Memory B cell (primary cell): ENCODE data around the gene SHOX.

Experiments used
- ATAC-seq: fragments of 150-1000 bp; cut with Tn5 transposase; 2 replicates; pipeline ENCODE4 v1.10.0; 2021; ENCODE audit warnings: low read depth, mild to moderate bottlenecking, moderate library complexity
- DNase-seq, 2 donors: peaks; one replicate each; pipeline ENCODE4 v3.0.0; 2022; ENCODE audit warnings: low spot score in 2 of 2
- H3K27ac Mint-ChIP-seq: one replicate; pipeline ENCODE4 v1.8.0; 2022; ENCODE audit warnings: mild to moderate bottlenecking, moderate library complexity, mixed read lengths
- H3K27me3 Mint-ChIP-seq: one replicate; pipeline ENCODE4 v1.8.0; 2022; ENCODE audit warnings: mixed read lengths
- H3K36me3 Mint-ChIP-seq: one replicate; pipeline ENCODE4 v1.8.0; 2022; ENCODE audit warnings: mild to moderate bottlenecking, mixed read lengths
- H3K4me1 Mint-ChIP-seq: one replicate; pipeline ENCODE4 v1.8.0; 2022; ENCODE audit warnings: mixed read lengths
- H3K4me3 Mint-ChIP-seq: one replicate; pipeline ENCODE4 v1.8.0; 2022; ENCODE audit warnings: mild to moderate bottlenecking, moderate library complexity, mixed read lengths
- H3K9me3 Mint-ChIP-seq: one replicate; pipeline ENCODE4 v1.8.0; 2022; ENCODE audit warnings: mixed read lengths

SHOX gene

GRCh38 chrX:682892-683291 lies 52.3 kb downstream of the SHOX start:
- DNase-seq (no peak), ATAC-seq (no peak)
- Mint-ChIP-seq H3K27me3 (no peaks in the 10 kb centered on the region), H3K4me3 (no peak overlapping the region), H3K36me3 (peaks cover 4% of the 10 kb centered on the region), H3K27ac (no peak overlapping the region), H3K9me3 (peaks cover 20% of the 10 kb centered on the region), H3K4me1 (no peaks in the 10 kb centered on the region)

- H3K27me3 Mint-ChIP-seq, result no peaks in the 10 kb centered on the region
- no peaks in the 10 kb centered on the region for H3K4me1 Mint-ChIP-seq
- ATAC-seq, result no peak
- DNase-seq, result no peak
- H3K4me3 Mint-ChIP-seq, result no peak overlapping the region
- peaks cover 20% of the 10 kb centered on the region for H3K9me3 Mint-ChIP-seq
- peaks cover 4% of the 10 kb centered on the region for H3K36me3 Mint-ChIP-seq
- no peak overlapping the region for H3K27ac Mint-ChIP-seq
Observed at GRCh38 chrX:683576-683975, 53.0 kb downstream of the SHOX start.

DNA sequence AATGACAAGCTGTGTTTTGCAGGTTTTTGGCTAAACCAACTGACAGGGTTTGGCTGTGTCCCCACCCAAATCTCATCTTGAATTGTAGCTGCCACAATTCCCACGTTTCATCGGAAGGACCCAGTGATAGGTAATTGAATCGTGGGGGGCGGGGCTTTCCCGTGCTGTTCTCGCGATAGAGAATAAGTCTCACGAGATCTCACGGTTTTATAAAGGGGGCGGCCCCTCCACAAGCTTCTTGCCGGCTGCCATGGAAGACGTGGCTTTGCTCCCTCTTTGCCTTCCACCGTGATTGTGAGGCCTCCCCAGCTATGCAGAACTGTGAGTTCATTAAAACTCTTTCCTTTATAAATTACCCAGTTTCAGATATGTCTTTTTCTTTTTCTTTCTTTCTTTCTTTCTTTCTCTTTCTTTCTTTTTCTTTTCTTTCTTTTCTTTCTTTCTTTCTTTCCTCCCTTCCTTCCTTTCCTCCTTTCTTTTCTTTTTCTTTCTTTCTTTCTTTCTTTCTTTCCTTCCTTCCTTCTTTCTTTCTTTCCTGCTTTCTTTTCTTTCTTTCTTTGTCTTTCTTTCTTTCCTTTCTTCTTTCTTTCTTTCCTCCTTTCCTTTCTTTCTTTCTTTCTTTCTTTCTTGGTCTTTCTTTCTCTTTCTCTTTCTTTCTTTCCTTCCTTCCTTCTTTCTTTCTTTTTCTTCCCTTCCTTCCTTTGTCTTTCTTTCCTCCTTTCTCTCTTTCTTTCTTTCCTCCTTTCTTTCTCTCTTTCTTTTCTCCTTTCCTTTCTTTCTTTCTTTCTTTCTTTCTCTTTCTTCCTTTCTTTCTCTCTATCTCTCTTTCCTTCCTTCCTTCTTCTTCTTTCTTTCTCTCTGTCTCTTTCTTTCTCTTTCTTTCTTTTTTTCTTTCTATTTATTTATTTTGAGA lies 54.8 kb downstream of the SHOX start:
- Mint-ChIP-seq H3K4me1 (no peaks in the 10 kb centered on the region), H3K27me3 (no peaks in the 10 kb centered on the region), H3K36me3 (peaks cover 4% of the 10 kb centered on the region), H3K27ac (no peak overlapping the region), H3K4me3 (no peak overlapping the region), H3K9me3 (peaks cover 15% of the 10 kb centered on the region)
- DNase-seq (no peak), ATAC-seq (no peak)

DNA sequence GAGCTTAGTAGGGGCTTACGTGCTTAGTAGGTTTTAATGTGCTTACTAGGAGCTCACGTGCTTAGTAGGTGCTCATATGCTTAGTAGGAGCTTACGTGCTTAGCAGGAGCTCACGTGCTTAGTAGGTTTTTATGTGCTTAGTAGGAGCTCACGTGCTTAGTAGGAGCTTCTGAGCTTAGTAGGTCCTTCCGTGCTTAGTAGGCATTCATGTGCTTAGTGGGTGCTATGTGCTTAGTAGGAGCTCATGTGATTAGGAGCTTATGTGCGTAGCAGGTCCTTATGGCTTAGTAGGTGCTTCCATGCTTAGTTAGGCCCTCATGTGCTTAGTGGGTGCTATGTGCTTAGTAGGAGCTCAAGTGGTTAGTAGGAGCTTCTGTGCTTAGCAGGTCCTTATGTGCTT lies 59.4 kb downstream of the SHOX start:
- ATAC-seq (no peak), DNase-seq (no peak)
- Mint-ChIP-seq H3K27me3 (no peaks in the 10 kb centered on the region), H3K27ac (no peak overlapping the region), H3K9me3 (peaks cover 8% of the 10 kb centered on the region), H3K4me1 (no peaks in the 10 kb centered on the region), H3K4me3 (no peak overlapping the region), H3K36me3 (peaks cover 4% of the 10 kb centered on the region)

DNA sequence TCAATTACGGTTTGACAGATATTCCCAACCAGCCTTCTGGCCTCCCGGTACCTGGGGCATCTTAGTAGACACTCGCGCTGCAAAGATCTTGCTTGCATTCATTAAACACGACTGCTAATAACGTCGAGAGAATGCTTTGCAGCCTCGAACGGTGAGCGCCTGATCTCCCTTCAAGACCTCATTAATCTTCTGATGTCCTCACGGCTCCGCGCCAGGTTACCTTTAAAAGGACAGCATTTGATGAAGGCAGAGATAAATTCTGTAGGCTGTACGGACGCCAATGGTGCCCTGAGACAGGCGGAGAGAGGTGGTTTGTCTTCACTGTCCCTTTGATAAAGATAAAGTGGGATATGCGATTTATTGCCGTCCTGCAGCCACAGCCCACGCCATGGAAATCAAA lies 64.2 kb downstream of the SHOX start:
- Mint-ChIP-seq H3K4me3 (no peak overlapping the region), H3K4me1 (no peaks in the 10 kb centered on the region), H3K27me3 (no peaks in the 10 kb centered on the region)

GRCh38 chrX:698206-698605 lies 67.6 kb downstream of the SHOX start:
- H3K27me3 Mint-ChIP-seq, result no peaks in the 10 kb centered on the region
- H3K36me3 Mint-ChIP-seq, result no peaks in the 10 kb centered on the region
- H3K4me3 Mint-ChIP-seq, result no peak overlapping the region
- DNase-seq, result no peak
- no peaks in the 10 kb centered on the region for H3K4me1 Mint-ChIP-seq
- no peak for ATAC-seq
- H3K27ac Mint-ChIP-seq, result no peak overlapping the region
- H3K9me3 Mint-ChIP-seq, result peaks cover 10% of the 10 kb centered on the region

More for the DNA sequence above, 64.2 kb downstream of the SHOX start:
- ATAC-seq (no peak), DNase-seq (no peak)
- H3K36me3 Mint-ChIP-seq, result no peaks in the 10 kb centered on the region
- H3K27ac Mint-ChIP-seq, result no peak overlapping the region
- peaks cover 7% of the 10 kb centered on the region for H3K9me3 Mint-ChIP-seq

GRCh38 chrX:700936-701335 lies 70.3 kb downstream of the SHOX start:
- no peaks in the 10 kb centered on the region for H3K36me3 Mint-ChIP-seq
- DNase-seq, result no peak
- no peak for ATAC-seq
- peaks cover 12% of the 10 kb centered on the region for H3K9me3 Mint-ChIP-seq
- H3K4me1 Mint-ChIP-seq, result no peaks in the 10 kb centered on the region
- H3K27me3 Mint-ChIP-seq, result no peaks in the 10 kb centered on the region
- H3K27ac Mint-ChIP-seq, result no peak overlapping the region
- H3K4me3 Mint-ChIP-seq, result no peak overlapping the region

GRCh38 chrX:701673-702072 lies 71.1 kb downstream of the SHOX start:
- peaks cover 12% of the 10 kb centered on the region for H3K9me3 Mint-ChIP-seq
- ATAC-seq (no peak), DNase-seq (no peak)
- no peaks in the 10 kb centered on the region for H3K27me3 Mint-ChIP-seq
- no peaks in the 10 kb centered on the region for H3K4me1 Mint-ChIP-seq
- no peak overlapping the region for H3K4me3 Mint-ChIP-seq
- no peaks in the 10 kb centered on the region for H3K36me3 Mint-ChIP-seq
- H3K27ac Mint-ChIP-seq, result no peak overlapping the region

- H3K4me3 Mint-ChIP-seq, result no peak overlapping the region
- H3K27me3 Mint-ChIP-seq, result no peaks in the 10 kb centered on the region
- DNase-seq, result no peak
- peaks cover 3% of the 10 kb centered on the region for H3K36me3 Mint-ChIP-seq
- peaks cover 18% of the 10 kb centered on the region for H3K9me3 Mint-ChIP-seq
- H3K4me1 Mint-ChIP-seq, result no peaks in the 10 kb centered on the region
- no peak for ATAC-seq
- H3K27ac Mint-ChIP-seq, result no peak overlapping the region
Observed at GRCh38 chrX:703466-703865, 72.9 kb downstream of the SHOX start.

DNA sequence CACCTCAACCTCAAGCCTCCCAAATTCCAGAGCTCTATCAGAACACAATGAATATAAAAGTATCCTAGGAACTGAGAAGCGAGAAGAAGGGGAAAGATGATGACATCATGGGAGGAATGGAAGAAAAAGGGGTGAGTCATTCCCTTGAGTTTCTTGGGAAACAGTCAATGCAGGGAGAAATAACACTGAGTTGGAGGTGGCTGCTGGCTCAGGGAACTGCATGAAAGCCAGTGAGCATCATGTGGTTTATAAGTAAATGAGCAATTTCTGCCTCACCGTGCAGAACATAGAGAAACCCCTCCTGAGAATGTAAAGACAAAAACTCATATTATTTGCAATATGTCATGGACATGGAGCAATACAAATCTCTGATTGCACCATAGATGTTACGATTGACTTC lies 73.3 kb downstream of the SHOX start:
- H3K9me3 Mint-ChIP-seq, result peaks cover 17% of the 10 kb centered on the region
- peaks cover 3% of the 10 kb centered on the region for H3K36me3 Mint-ChIP-seq
- no peaks in the 10 kb centered on the region for H3K27me3 Mint-ChIP-seq
- ATAC-seq, result no peak
- DNase-seq, result no peak
- H3K4me3 Mint-ChIP-seq, result no peak overlapping the region
- no peak overlapping the region for H3K27ac Mint-ChIP-seq
- no peaks in the 10 kb centered on the region for H3K4me1 Mint-ChIP-seq
